GM19467 (cell line): Measurements from ENCODE around the gene EXD3.

Experiments
- ATAC-seq: cut with Tn5 transposase; IDR thresholded peaks from one replicate; pipeline ENCODE4 v1.9.1; 2021; ENCODE audit warnings: mild to moderate bottlenecking, moderate library complexity; ENCODE audit not compliant: unreplicated experiment

EXD3 gene

DNA sequence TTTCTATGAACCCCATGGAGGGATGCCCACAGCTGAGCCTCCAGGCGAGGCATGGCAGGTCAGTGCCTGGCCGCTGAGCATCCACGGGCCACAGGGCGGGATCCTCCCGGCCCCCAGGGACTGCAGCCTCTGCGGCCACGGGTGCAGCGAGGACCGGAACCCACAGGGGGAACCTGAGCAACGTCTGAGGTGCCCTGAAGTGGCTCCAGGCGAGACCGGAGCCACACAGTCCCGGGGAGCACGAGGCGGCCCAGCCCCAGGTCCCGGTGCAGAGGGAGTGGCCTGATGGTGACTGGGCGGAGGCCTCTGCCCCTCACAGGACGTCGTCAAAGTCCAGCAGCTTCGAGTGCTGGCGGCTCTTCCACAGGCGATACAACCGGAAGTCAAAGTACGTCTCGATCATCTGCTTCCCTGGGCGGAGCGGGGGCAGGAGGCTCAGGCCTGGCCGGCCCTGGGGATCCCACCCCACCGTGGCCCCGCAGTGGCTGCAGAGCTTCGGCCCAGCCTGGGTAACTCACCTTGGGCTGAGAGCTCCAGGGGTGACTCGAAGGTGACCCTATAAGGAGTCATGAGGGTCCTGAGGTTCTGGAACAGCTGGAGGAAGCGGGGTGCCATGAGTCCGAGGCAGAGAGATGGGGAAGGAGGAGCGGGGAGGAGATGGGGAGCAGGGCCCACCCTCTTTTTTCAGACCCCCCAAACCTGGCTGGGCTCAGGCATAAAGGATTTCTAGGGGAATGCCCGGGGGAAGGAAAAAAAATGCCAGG, 26.3 kb upstream of the EXD3 start:
- no peak for ATAC-seq

DNA sequence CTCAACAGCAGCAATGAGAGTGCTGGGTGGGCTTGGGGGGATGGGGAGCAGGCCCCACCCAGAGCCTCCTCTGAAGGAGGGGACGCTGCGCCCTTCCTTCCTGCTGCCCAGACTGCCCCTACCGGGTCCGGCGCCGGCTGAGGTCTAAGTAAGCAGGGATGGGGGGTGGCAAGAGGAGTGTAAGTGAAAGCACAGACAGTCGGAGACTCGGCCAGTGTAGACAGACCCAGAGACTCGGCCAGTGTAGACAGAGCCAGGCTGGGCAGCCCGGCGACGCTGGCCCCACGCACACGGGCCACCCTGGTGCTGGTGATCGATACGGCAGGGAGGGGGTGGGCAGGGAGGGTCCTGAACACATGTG, 25.6 kb upstream of the EXD3 start:
- no peak for ATAC-seq

DNA sequence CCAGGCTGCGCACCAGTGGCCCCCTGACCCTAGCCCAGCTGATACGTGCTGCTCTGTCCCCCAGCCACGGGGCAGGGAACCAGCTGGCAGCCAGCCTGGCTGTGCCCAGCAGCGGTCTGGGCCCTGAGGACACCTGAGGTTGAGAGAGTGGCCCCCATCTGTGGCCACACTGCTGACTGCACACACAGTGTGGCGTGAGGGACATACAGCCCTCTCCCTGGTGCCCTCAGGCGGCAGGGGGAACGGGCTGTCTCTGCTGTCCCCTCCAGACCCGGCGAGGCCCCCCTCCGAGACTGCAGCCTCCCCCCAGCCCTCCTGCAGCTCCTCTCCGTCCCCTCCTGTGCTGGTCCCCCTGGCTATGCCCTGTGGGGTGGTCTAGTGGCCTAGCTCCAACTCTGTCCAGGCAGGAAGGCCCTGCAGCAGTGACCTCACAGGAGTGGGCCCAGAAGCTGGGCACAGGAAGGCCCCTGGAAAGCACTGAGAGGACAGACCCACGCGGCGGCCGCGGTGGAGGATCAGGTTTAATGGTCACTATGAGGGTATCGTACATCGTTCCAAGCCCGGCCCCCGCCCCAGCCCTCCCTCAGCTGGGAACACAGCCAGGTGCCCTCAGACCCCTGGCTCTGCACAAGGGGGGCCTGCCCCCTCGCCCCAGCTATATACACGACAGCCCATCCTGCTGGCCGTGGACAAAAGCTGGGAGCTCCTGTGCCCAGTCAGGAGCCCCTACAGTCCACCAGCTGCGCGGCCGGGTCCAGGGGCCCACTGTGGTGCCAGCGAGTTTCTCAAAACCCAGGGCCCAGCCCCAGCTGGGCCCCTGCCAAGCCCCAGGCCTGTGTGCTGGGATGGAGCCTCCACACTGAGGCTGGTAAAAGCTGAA, 25.0 kb upstream of the EXD3 start:
- no peak for ATAC-seq

DNA sequence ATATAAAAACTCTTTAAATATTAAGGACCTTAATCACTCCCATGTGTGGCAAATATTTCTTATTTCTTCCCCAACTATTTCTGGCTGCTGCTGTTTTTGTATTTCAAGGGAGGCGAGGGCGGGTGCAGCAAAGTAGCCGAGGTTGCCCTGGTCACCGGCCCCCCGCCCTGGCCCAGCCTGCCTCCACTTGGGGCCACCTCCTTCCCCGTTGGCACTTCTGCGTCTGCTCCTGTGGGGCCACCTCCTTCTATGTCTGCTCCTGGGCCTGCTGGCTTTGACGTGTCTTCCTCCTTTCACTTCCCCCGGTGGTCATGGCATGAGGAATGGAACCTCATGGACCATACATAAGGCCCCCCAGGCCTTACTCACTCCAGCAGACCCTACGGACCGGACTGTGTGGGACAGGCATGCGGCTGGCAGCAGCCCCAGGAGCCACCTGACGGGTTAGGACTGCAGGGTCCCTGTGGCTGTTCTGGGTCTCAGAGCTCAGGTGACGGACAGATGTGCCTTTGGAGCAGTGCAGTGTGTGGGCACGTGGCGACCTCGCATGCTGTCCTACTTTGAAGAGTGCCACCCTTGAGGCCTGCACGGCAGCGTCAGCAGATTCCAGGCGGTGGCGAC, 24.0 kb upstream of the EXD3 start:
- ATAC-seq = no peak

DNA sequence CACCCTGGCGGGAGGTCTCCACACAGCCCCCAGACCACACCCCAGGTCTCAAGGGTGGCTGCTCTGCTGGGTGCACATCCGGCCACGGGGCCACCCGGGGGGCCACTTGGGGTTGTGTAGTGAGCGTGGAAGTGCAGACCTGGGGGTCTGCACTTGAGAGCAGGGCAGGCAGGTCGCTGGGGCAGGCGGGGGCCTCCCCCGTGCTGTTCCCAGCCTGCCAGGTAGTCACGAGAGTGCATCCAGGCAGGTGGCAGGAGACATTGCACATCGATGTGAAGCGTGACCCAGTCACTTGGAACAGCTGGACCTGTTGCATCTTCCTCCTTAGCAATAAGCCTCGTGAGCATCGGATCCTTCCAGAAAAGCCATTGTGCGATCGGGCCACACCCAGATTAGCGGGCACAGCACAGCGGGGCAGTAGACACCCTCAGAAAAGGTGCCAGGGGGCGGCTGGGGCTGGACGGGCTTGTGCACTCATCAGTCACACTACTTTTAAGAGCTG, 23.0 kb upstream of the EXD3 start:
- ATAC-seq = no peak

DNA sequence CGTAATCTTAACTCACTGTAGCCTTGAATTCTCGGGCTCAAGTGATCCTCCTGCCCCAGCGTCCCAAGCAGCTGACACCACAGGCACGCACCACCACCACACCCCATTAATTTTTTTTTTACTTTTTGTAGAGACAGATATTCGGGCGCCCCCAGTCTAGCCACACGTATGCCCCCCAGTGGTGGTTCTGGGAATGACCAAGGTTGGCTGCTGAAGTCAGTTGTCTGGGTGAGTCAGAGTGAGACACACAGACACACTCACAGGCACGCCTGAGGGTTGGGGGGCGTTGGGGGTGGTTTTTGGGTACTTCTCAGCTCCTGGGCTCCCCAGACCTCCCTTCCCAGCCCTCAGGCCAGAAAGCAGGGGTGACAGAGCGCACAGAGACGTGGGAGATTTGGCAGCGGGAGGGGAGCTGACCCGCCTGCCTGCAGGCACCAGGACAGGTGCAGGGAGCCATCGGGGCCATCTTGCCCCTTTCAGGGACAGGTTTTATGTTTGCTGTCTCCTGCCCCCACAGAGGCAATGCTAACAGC, 22.4 kb upstream of the EXD3 start:
- ATAC-seq = no peak

DNA sequence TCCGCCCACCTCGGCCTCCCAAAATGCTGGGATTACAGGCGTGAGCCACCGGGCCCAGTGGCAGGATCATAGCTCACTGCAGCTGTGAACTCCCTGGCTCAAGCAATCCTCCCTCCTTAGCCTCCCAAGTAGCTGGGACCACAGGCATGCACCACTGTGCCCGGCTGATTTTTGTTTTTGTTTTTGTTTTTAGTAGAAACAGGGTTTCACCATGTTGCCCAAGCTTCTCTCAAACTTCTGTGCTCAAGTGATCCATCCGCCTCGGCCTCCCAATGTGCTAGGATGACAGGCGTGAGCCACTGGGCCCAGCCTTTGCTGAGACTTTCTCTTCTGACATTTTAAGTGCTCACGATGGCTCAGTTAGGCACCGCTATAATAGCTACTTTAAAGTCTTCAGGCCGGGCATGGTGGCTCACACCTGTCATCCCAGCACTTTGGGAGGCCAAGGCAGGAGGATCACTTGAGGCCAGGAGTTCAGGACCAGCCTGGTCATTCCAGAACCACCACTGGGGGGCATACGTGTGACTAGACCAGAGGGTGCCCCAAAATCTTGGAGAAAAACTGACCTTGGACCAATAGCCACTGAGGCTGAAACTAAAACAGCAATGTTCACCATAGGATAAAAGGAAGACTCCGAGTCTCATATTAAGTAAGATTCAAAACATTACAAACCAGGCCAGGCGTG, 21.3 kb upstream of the EXD3 start:
- ATAC-seq = no peak

DNA sequence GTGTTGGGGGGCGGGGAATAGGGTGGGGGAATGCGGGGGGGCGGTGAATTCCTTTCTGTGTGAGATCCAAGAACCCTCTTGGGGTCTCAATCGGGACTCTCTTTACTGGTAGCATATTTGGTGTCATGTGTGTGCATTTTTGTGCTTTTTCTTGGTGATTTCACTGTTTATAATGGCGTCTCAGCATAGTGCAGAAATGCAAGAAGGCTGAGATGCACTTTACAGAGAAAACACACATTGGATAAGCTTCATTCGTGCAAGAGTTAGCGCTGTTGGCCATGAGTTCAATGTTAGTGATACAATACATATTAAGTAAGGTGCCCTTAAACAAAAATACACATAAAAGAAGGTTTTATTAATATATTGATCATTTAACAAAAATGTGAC, 19.0 kb upstream of the EXD3 start:
- ATAC-seq = no peak

DNA sequence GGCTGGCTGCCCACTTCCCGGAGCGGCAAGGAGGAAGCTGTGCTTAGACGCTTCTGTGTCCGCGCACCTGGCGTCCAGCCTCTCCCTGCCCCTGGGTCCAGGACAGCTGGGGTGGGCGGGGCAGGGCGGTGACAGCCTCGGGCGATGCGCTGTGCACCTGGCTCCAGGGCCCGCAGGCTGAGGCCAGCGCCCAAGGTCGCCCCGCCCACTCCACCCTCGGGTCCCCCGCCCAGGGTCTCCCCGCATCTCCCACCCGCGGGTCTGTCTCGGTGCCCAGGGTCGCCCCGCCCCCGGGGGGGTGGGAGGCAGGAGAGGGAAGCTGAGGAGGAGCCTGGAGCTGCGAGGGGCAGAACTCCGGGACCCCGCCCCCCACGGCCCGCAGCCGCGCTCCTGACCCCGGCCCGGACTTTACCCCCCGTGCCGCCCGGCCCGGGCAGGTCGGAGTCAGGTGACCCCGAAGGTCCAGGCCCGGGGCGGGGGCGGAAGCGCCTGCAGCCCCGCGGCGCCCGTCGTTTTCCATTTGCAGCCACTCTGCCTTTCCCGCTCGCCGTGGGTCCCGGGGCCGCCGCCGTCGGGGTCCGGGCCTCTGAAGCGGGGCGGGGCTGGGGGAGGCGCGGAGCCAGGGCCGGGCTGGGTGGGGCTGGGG, 18.4 kb upstream of the EXD3 start, which contains the start of gene ENTPD8:
TSS of gene ENTPD8 (minus strand) at position 69 of the 646 bp plus-strand sequence. CDS start 3,072 bp downstream, outside the sequence.
- ATAC-seq = no peak

DNA sequence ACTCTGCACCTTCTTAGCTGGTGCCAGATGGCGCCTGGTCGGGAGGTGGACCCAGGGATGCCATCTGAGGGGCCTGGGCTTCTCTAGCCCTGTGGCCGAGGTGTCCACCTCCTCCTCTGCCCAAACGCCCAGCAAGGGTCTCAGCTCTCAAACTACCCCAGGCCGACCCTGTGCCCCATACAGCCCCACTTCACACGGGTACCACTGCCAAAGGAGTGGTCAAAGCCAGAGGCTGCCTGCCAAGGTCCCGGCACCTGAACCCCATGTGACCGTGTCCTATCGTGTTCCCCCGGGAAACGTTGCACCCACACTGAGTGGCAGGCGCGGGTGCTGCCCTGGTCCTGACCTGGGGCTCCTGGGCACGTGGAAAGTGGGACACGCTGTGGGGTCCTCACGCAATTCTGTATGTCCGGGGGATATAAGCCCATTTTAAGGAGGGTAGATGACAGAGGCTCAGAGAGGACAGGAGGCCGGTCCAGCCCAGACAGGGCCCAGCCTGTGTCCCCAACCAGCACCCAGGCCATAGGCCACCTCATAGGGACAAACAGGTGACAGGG, 16.3 kb upstream of the EXD3 start:
- no peak for ATAC-seq

DNA sequence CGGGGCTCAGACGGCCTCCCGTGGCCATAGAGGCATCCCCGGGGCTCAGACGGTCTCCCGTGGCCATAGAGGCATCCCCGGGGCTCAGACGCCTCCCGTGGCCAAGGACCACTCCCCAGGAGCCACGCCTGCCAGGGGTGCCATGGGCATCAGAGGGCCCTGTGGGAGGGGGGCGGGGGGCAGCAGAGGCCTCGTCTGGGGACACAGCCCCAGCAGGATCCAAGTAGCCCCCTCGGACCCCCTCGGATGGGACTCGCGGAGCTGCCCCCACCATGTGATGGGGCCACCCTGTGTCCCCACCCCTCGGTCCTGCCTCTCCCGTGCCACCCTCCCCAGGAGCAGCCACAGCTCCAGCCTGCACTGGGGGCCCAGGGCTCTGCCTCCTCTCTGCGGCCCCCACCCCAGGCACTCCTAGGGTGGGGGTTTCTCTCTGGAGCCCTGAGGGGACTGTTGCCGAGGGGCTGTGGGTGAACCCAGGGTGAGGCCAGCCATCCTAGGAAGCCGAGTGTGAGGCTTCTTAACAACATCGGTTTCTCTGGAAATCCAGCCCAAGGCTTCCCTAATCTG, 15.7 kb upstream of the EXD3 start:
- ATAC-seq = no peak

DNA sequence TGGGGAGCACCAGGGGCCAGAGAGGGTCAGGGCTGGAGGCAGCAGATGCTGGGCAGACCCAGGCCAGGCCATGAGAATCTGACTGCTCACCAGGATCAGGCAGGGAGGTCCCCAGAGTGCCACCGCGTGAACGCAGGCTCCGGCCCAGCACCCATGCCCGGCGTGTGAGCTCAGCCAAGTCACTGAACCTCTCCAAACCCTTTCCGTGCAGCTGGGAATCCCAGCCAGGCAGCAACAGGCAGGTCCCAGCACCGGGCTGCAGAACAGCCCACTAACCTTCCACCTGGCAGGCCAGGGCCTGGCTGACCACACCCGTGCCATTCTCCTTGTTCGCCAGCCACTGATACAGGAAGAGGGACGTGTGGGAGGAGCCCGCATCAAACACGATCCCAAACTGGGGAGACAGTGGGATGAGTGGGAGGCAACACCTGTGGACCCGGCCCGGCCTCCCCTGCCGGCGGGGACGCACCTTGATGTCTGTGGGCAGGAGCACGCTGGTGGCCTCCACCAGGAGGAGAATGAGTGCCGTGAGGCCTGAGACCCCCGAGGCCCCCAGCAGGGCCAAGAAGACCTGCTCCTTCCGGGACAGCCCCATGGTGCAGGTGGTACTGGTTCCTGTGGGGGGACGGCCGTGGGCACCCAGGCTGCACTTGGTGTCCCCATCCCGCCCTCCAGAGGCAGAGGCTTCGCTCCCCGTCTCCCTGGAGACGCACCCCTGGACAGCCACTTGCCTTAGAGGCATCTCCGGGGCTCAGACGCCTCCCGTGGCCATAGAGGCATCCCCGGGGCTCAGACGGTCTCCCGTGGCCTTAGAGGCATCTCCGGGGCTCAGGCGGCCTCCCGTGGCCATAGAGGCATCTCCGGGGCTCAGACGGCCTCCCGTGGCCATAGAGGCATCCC, 15.0 kb upstream of the EXD3 start:
- no peak for ATAC-seq

DNA sequence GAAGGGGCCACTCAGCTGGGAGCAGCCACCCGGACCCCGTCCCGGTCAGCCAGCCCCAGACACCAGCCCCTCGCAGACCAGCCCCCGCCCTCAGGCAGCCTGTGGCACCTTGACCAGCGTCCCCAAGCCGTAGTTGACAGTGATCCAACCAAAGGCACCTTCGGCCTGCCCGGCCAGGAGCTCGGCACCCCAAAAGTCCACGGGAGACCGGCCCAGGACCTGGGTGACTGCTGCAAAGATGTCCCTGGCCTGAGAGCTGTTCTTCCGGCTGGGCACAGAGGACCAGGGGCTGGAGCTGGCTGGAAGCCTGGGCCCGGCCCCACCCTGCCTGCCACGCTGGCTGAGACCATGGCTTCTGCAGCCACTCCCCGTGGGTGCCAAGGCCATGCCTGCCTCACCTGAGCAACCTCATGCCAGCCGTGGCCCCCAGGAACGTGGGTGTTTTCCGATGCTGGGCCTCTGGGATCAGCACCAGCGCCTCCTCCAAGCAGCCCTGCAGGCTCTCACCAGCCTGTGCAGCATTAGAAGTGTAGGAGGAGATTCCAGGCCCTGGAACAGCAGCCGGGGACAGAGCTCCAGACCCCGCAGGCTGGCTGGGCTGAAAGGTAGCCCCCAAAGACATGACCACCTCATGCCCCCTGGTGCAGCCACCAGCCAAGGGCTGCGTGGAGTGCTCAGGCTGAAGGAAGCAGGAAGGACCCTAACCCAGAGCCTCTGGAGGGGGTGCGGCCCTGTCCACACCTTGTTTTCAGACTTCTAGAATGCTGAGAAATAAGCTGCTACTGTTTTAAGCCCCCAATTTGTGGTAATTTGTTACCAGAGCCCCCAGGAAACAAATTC, 14.0 kb upstream of the EXD3 start:
- no peak for ATAC-seq

DNA sequence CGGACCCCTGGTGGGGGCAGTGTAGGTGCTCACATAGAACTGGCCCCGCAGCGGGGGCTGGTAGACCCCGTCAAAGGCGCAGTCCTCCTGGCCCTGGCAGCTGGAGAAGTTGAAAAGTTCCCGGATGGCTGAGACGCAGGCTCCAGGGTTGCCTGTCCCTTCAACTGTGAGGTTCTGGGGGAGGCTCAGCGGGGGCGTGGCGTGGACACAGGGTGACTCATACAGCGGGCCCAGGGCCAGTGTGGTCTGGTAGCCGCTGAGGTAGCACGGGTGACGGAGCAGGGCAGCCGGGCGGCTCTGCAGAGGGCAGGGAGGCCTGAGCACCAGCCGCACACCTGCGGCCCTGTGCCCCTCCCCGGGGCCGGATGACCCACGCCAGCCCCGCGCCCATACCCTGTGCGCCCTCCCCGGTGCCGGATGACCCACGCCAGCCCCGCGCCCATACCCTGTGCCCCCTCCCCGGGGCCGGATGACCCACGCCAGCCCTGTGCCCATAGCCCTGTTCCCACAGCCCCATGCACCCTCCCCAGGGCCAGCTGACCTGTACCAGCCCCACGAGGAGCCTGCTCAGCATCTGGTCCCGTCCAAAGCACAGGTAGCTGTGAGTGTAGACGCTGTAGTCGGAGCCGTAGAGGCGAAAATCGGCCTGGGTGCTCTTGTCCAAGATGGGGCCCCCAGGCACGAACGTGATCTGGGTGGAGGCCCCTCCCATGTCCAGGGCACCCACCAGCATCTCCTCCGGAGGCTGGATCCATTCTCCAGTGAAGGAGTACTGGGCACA, 13.2 kb upstream of the EXD3 start:
- no peak for ATAC-seq

DNA sequence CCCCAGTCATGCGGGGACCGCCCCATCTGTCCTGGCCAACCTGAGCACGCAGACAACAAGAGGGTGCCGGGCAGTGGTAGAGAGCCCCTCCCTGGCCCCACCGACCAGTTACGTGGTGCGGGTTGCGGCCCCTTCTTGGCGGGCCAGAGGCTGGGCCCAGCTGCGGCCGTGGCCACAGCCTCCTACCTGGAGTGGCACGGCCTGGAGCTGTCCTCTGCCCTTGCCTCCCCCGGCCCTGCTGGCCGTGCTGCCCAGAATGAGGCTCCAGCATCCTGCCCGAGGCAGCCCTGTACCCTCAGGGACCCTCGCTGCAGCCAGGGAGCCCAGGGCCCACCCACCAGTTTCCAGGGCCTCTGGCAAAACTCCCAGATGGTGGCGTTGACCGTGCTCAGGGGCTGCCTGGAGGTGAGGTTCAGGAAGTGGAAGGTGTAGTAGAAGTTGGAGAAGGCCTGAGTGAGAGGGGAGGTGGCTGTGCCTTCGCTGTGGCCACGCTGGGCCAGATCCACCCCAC, 12.5 kb upstream of the EXD3 start:
- ATAC-seq = no peak

DNA sequence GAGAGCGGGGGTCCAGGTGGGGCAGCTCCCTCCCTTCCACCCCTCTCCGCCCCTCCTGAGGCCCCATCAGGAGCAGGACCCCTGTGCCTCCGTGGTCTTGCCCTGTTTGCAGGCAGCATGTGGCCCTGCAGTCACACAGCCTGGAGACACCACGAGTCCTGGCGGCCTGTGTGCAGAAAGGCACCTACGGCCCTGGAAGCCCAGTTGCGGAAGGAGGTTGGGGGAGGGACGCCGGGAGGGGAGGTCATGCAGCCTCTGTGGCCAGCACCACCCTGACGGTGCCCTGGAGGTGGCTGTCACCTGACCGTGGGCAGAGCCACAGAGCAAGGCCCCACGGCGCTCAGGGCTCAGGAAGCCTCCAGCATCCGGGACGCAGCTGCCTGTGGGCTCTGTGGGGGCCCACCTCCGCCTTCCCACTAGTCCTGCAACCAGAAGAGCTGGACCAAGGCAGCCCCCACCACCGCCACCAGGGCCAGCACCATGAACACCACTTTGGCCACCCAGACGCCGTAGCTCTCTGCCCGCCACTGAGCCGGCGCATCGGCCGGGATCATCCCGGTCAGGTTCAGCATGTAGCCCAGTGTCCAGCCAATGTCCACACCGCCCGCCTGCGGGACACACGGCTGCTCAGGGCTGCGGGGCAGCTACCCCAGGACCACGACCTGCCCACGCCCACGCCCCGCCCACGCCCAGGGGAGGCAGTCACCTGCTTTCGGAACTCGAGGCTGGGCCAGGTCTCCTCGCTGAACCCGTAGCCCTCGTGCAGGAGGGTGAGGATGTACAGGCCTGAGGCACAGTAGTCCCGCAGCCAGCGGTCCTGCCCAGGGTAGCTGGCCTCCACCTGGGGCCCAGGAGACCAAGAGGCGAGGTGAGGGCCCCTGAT, 11.8 kb upstream of the EXD3 start:
- ATAC-seq = no peak
